Measurements from ENCODE around the gene KRABD2.
A peak's percentile ranks its signal among the peaks of the same experiment; 100 is the strongest.
"Not testable (repeated sequence)": the region's sequence is repeated elsewhere in the genome, so short reads cannot be mapped to it uniquely, and the experiment has no call there.

The KRABD2 gene

DNA sequence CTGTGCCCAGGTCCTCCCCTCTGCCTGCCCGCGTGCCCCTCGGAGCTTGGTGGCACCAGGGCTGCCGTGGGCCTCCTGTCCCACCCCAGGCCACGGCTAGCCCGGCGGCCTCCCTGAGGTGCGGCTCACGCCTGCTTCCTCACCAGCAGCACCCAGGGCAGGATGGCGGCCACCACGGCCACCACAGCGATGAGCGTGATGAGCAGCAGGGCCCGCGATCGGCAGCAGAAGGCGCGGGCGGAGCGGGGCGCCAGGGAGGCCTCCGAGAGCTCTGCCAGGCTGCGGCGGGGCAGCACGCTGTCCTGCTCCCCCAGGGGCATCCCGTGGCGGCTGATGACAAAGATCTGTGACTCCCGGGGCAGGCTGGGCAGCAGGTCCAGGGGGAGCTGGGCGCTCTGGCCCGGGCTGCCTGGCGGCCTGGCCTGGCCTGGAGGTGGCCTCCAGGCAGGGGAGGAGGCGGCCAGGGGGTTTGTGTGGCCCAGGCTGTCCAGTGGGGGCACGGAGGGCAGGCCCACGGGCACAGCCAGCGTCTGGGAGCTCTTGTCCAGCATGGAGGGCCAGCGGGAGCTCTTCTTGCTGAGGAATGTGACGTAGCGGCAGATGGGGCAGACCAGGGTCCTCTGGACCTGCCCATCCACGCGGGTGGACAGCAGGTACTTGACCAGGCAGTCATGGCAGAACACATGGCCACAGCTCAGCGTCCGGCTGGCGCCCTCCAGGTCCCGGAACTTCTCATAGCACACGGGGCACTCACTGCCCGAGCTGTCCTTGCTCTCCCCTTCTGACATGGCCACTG is 16.4 kb upstream of the KRABD2 start:
- FAIRE-seq (no peak), DNase-seq (ENCODE audit: low spot score) (no peak)

DNA sequence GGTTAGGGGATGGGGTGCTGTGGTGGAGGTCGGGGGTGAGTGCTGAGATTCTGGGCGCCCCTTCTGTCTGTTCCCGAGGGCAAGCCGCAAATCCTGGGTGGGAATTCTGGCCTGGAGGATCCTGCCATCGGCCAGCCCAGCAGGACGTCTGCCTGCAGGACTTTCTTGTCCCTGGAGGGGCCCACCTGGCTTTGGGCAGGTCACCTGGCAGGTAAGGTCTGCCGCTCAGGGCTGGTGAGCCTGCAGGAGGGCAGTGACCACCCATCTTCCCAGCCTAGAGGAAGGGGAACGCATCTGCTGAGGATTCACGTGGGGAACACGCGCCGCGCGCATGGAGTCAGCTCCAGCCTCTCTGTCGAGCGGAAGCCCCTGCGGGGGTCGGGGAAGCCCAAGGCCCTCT is 15.8 kb upstream of the KRABD2 start:
- DNase-seq (ENCODE audit: low spot score) (no peak), FAIRE-seq (no peak)

GRCh38 chr17:8391711-8392110 is 15.2 kb upstream of the KRABD2 start:
- DNase-seq (ENCODE audit: low spot score) (no peak), FAIRE-seq (no peak)

DNA sequence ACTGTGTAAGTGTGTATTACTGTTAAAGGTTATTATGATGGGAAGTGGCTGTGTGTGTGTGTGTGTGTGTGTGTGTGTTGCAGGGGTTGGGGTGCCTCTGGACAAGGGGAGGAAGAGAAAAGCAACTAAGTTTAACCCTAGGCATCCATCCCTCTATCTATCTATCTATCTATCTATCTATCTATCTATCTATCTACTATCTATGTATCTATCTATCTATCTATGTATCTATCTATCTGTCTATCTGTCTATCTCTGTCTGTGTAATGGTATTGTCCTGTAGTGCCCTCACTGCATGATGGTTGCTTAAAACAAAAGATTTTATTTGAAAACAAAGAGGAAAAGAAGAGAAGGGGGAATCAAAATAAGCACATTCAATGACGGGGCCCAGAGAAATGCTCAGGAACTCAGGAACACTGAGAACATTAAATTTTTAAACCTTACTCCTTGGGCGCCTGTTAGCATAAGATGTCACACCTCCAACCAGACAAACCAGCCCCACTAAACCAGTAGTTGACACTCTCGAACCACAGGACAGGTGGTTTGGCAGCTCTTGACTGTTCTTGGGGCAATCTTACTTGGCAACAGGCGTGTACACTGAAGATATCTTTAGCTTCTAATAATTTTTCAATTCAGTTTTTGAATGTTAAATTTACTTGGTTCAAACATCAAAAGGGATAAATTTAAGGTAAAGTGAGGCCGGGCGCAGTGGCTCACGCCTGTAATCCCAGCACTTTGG is 11.6 kb upstream of the KRABD2 start:
- FAIRE-seq = no peak
- no peak for DNase-seq (ENCODE audit: low spot score)

- no peak for FAIRE-seq
- no peak for DNase-seq (ENCODE audit: low spot score)
Observed at GRCh38 chr17:8386841-8387240, 10.3 kb upstream of the KRABD2 start.

DNA sequence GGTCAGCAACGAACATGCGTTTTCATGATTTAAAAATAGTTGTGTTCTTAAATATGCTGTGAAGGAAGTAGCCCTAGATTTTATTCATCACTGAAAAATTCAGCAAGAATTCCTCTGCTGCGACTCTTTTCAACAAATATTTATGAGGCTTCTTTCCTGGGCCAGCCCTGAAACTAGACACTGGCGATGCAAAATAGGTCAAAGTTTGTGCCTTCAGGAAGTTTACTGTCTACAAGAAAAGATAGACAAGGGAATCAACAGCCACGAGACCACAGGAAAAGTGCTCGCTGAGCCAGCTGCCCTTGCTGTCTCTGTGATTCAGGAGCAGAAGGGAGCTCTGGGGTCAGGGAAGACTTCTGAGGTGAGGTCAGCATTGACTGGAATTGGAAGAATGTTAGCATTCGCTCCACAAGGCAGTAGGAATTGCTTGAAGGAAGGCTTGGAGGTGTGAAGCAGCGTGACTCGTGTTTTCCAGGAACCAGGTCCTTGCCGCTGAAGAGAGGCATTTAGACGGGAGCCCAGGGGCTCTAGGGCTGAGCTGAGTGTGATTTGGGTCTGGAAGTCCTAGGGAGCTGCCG is 8.4 kb upstream of the KRABD2 start:
- no peak for FAIRE-seq
- peak; percentile 46 for DNase-seq (ENCODE audit: low spot score)

- FAIRE-seq = no peak
- DNase-seq (ENCODE audit: low spot score) = peak; percentile 85
Observed at GRCh38 chr17:8383143-8383822, 6.8 kb upstream of the KRABD2 start, which contains the start of gene RPL26. Gene RPL26 (minus strand): TSS chr17:8383193. CDS start chr17:8382310, 883 bp downstream.

GRCh38 chr17:8382880-8383142 is 6.3 kb upstream of the KRABD2 start:
- no peak for FAIRE-seq
- no peak for DNase-seq (ENCODE audit: low spot score)

- FAIRE-seq (no peak), DNase-seq (ENCODE audit: low spot score) (no peak)
Observed at GRCh38 chr17:8382052-8382879, 5.8 kb upstream of the KRABD2 start.

DNA sequence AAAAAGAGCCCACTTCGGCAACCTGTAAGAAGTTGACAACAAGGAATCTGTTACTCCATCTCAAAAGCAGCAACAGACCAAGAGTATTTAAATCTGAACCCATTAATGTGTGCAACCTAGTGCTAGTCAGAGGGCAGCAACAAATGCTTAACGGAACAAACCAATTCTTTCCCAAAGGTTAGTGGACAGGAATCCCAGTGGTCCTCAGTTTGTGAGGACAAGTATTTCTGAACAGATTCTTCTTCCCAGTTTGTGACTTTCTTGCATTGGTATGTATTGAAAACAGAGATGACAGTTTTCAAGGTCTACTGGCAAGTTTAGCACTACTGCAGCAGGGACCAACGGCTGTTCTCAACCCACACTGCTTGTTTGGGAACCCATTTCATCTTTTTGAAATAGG is 3.5 kb upstream of the KRABD2 start:
- no peak for DNase-seq (ENCODE audit: low spot score)
- no peak for FAIRE-seq

DNA sequence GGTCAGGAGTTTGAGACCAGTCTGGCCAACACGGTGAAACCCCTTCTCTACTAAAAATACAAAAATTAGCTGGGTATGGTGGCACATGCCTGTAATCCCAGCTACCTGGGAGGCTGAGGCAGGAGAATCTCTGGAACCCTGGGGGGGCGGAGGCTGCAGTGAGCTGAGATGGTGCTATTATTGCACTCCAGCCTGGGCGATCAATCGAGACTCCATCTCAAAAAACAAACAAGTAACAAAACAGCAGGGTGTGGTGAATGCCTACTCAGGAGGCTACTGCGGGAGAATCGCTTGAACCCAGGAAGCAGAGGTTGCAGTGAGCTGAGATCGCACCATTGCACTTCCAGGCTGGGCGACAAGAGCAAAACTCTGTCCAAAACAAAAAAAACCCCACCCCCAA is 1.6 kb upstream of the KRABD2 start:
- not testable (repeated sequence) for DNase-seq (ENCODE audit: low spot score); FAIRE-seq

GRCh38 chr17:8377422-8377821 is 918 bp upstream of the KRABD2 start:
- FAIRE-seq = no peak
- DNase-seq (ENCODE audit: low spot score) = no peak

GRCh38 chr17:8375738-8376259 is 705 bp downstream of the KRABD2 start:
- DNase-seq (ENCODE audit: low spot score) (no peak), FAIRE-seq (no peak)

GRCh38 chr17:8373856-8374255 is 2.6 kb downstream of the KRABD2 start:
- FAIRE-seq = not testable (repeated sequence)

GRCh38 chr17:8372422-8372821 is 4.1 kb downstream of the KRABD2 start:
- FAIRE-seq (no peak), DNase-seq (ENCODE audit: low spot score) (no peak)

More at GRCh38 chr17:8373856-8374255, 2.6 kb downstream of the KRABD2 start:
- DNase-seq (ENCODE audit: low spot score) = not testable (repeated sequence)

GRCh38 chr17:8371786-8372185 is 4.7 kb downstream of the KRABD2 start:
- DNase-seq (ENCODE audit: low spot score) = no peak
- no peak for FAIRE-seq

- no peak for FAIRE-seq
Observed at GRCh38 chr17:8369944-8370343, 6.6 kb downstream of the KRABD2 start.

GRCh38 chr17:8368193-8368592 is 8.3 kb downstream of the KRABD2 start:
- FAIRE-seq (no peak), DNase-seq (ENCODE audit: low spot score) (no peak)

More at GRCh38 chr17:8369944-8370343, 6.6 kb downstream of the KRABD2 start:
- no peak for DNase-seq (ENCODE audit: low spot score)

DNA sequence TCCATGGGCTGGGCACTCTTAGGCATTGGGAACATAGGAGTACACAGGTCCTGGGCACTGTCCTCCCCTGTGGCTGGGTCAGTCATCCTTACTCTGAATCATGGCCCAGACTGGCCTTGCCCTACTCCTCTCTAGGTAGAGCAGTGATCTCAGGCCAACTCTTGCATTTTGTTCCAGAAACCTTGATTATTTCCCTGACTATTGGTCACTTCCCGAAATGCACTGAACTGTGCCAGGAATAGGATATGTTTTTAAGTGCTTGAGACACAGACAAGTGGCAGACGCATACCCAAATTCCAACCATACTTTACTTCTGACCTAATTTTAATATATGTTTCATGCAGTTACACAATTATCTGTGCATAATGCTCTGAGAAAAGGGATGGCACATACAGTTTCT is 10.3 kb downstream of the KRABD2 start:
- no peak for FAIRE-seq
- no peak for DNase-seq (ENCODE audit: low spot score)

- DNase-seq (ENCODE audit: low spot score) = no peak
- no peak for FAIRE-seq
Observed at GRCh38 chr17:8365143-8365542, 11.4 kb downstream of the KRABD2 start.
